Measurements from ENCODE around the gene SAMD14.

The SAMD14 gene

DNA sequence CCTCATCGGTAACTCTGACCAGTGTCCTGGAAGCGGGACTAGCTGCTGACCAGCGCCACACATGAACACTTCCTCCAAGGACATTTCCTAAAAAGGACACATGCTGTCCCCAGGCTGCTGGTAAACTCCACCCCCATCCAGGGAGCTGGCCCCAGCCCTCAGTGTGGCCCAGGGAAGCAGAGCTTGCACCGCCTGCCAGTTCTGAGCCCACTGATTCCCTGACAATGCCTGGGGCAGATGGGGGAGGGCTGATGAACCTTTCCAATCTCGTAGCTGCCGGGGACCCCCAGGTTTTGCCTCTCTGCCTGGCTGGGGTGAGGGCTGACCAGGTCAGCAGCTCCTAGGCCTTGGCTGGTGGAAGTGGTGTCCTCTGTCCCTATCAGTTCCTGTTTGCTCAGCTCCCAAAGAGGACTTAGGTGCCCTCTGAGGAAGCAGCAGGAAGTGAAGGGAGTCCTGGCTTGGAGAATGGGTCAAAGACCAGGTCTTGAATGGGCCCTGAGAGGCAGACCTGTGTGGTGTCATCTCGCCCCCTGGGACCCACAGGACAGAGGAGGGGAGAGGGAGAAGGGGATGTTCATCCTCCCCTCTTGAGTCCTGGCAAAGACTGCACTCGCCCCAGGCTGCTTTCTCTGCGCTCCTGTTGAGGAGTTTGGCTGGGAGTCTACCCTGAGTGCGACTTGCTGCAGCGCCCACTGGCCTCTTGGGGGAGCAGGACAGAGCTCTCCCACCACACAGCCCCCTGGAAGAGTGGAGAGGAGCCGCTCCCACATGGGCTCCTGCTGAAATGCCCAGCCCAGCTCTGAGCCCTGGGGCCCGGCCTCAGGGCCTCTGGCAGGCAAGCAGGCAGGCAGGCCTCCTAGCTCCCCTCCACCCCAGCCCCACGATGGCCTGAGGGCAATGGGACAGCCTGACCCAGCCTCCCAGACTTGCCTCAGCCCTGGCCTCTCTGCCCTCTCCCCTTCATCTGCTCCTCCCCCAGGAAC, 18.0 kb downstream of the SAMD14 start:
- DNase-seq, result no peak

DNA sequence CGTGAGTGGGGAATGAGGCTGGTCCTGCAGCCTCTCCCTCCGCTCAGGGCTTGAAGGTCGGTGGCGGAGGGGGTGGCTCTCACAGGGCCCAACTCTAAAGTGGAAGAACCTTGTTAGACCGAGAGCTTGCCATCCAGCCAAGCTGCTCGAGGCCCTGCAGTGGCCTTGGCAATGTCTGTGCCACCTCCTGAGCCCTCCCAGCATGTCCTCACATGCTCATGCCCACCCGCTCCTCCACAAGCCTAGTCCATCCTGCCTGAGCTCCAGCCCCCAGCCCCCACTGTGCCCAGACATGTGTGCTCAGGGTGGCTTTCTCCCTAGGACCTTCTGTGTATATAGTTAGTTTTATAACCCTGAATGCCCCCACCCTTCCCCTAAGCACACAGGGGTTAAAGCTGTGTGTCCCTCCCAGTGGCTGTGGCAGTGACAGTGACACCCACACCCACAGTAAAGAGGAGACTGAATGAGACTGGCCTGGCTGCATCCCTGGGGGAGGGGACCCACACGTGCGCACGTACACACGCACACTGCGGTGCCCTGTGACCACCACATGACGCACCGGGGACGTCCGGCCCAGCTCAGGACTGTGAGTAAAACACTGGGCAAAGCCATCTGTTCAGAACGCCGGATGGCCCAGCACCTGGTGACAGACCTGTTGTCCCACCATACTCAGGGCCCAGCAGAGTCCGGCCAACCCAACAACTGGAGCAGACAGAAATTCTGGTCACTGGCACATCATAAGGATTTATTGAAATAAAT, 19.2 kb downstream of the SAMD14 start:
- no peak for DNase-seq

DNA sequence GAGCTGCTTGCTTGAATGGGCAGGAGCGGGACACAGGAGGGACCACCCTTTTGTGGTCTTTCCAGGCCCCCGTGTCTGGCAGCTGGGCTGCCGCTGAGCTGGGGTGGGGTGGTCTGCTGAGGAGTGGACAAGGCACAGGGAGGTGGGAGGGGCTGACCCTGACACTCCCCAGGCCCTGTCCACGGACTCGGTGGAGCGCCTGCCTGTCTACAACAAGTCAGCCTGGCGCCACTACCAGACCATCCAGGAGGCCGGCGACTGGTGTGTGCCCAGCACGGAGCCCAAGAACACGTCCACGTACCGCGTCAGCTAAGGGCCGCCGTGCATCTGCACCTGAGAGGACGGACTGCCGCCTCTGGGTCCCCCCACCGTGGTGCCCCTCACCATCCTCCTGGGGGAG, 20.2 kb downstream of the SAMD14 start:
- DNase-seq, result no peak

GRCh38 chr17:50109207-50109606, 20.8 kb downstream of the SAMD14 start:
- no peak for DNase-seq

DNA sequence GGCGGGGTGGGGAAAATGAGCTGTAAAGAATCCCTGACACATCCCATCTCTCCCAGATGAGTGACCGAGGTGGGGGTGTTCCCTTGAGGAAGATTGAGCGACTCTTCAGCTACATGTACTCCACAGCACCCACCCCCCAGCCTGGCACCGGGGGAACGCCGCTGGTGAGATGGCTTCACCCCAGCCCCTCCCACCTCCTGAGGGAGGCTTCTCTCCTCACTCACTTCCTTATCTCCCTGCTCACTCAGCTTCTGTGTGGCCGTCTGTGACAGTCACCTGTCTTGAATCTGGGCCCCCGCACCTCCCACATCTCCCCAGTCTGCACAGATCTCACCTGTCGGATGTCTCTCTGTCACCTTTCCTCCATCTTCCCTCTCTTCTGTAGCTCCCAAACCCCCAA, 21.4 kb downstream of the SAMD14 start:
- no peak for DNase-seq

DNA sequence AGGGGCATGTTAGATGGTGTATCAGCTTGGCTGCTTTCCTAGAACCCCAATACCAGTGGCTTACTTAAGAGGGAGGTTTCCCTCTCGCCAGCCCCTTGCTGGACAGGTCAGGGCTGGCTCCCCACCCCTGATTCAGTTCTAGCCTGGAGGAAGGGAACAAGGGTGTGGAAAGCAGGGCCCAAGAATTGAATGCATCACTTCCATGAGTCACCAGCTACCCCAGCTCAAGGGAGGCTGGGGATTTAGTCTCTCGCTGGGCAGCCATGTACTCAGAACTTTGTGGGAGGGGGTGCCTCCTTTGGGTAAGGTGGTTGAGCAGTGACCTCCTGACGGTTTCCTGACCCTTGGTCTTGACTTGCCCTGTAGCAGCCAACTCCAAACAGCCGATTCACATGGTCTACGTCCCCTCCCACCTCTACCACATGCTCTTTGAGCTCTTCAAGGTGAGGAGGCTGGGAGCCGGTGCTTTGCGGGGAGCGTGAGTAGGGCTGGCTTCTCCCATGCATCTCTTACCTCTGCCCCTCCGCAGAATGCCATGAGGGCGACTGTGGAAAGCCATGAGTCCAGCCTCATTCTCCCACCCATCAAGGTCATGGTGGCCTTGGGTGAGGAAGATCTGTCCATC, 22.1 kb downstream of the SAMD14 start:
- no peak for DNase-seq

- no peak for DNase-seq
These were observed 23.4 kb downstream of the SAMD14 start for GRCh38 chr17:50106393-50107131.

DNA sequence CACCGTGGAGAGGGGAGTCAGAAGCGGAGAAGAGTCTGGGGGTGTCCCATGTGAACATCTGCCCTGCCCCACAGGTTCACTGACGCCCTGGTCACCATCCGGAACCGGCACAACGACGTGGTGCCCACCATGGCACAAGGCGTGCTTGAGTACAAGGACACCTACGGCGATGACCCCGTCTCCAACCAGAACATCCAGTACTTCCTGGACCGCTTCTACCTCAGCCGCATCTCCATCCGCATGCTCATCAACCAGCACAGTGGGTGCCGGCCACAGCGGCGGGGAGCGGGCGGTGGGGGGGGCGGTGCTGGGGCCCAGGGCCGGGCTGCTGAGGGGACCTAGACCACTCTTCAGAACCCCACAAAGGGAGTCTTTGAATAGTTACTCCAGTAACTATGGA, 24.1 kb downstream of the SAMD14 start:
- no peak for DNase-seq

GRCh38 chr17:50103941-50104340, 26.0 kb downstream of the SAMD14 start:
- DNase-seq, result no peak

- DNase-seq, result no peak
These were observed 26.7 kb downstream of the SAMD14 start for GRCh38 chr17:50103252-50103651.

- no peak for DNase-seq
These were observed 27.6 kb downstream of the SAMD14 start for GRCh38 chr17:50102164-50102991.

DNA sequence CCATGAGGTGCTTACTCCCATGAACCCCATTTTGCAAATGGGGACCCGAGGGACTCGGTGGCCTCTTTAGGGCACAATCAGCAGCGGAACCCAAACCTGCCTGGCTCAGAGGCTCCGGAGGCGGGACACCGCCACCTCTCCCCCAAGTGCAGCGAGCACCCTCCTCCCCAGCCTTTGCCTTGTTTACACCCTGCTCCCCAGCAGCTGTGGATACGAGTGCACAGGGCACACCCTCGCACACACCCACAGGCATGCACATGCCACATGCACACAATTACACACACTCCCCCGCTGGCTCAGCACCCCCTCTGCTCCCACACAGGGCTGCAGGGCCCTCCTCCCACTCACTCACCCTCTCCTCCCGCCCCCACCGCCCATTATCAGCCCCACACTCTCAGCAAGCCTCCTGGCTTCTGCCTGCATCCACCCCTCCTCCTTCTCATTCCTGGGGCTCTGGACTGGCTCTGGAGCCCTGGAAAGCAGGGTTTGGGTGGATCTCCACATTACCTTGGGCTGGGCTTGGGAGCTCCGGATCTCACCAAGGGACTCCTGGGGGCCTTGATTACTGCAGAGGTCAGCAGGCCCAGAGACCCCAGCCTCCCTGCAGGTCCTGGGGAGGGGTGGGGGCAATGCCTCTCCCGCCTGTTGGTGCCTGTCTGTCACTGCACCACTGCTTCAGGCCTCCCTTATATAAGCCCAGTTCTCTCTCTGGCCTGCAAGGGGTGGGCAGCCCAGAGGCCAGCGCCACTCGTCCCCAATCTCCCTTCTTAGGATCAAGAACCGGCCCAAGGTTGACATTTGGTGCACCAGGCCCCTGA, 28.4 kb downstream of the SAMD14 start:
- no peak for DNase-seq

- DNase-seq, result no peak
These were observed 29.0 kb downstream of the SAMD14 start for GRCh38 chr17:50100921-50101345.

DNA sequence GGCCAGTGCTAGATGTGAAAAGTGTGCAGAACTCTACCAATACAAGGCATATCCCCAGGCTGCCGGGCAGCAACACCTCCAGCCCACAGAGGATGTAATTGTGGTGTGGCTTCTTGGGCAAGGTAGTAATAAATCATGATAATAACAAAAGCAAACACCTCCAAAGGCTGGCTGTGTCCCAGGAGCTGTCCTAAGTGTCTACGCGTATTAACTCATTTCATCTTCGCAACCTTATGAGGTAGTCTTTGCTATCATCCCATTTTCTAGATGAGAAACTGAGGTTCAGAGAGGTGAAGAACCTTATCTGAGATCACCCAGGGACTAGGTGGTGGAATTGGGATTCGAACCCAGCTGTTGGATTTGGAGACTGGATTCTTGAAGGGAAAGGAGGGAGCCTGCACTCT, 29.5 kb downstream of the SAMD14 start:
- no peak for DNase-seq

DNA sequence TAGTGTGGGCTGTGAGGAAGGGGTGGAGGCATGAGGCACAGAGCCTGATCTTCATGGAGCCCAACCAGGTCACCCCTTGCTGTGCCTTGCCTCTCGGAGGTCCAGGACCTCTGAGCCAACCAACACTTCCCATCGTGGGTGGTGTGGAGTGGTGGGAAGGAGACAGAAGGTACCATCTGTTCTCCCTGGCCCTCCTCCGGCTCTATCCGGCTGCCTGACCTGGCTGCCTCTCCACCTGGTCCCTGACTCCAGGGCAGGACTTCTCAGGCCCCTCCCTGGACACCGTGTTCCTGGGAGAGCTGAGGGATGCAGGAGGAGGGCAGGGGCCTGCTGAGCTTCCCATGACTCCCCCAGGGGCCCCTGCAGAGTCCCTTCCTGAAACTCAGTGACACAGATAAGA, 31.0 kb downstream of the SAMD14 start:
- DNase-seq, result no peak

DNA sequence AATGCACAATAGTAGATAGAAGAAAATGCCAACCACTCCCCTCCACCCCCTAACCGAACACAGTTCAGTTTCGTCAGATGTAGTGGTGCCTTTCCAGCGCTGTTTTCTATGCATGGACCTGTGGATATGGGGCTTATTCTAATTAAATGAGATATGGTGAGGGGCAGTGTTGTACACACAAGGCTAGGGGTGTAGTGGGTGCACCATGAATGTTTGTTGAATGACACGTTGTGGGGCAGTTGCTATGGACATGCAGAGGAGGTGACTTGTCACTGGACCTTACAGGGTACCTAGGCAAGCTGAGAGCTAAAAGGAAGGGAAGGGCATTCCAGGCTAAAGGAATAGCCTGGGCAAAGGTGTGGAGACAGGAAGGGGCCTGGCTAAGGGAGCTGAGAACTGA, 31.4 kb downstream of the SAMD14 start:
- no peak for DNase-seq

DNA sequence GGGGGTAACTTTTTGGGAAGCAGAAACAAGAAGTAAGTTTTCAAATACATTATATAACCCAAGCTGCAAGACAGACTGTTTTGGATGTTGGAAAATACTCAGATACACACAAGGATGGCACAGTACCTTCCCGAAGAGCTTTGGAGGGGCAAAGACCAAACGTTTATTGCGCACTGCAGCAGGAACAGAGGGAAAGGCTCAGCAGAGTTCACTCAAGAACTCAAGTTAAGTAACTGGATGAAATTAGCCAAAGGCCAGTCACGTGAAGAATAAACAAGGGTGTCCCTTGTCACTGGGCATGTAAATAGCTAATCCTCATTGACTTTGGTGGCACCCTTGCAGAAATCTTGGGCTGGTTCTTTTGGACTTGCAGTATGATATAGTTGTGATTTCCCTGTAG, 32.0 kb downstream of the SAMD14 start:
- DNase-seq, result no peak

- no peak for DNase-seq
These were observed 32.5 kb downstream of the SAMD14 start for GRCh38 chr17:50097455-50097854.

GRCh38 chr17:50096758-50097157, 33.2 kb downstream of the SAMD14 start:
- DNase-seq, result no peak

DNA sequence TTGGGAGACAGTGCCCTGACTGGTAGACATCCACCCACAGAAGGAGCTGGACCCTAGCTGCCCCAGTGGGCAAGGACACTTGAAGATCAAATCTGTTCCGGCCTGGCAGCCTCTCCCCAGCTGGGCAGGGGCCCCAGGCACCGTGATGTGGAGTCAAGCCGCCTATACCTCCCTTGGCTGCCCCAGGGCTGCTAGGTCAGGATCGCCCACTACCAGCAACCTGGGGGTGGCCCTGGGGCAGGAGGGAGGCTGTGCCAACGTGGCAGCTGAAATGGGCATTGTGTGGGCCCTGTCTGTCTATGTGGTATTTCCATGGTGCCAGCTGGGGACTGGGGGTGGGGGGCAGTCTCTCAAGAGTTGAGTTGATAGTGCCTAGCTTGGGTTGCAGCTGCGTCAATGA, 33.9 kb downstream of the SAMD14 start:
- DNase-seq, result no peak

DNA sequence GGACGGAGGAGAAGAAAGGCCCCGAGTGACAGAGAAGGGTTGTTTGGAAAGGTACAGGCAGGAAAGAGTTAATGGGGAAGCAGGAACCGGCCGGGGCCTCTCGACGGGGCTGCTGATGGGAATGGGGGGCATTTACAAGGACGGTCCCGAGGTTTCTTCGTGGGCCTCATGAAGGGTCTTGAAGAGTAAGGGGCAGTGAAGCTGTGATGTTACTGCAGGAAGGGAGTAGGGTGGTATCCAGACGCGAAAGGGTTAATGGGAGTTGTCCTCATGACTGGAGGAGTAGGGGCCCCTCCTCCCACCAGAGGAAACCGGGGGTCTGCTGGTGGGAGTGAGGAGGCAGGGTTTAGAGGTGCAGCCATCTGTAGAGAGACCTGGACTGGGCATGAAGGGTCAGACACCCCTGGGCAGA, 34.3 kb downstream of the SAMD14 start:
- no peak for DNase-seq
